B cell (primary cell): Measurements from ENCODE around the gene KRTAP9-4.

Experiments used
- EZH2 ChIP-seq: IDR thresholded peaks from 2 replicates; pipeline ENCODE4 v1.6.1; 2012; ENCODE audit warnings: borderline replicate concordance, low read depth, mild to moderate bottlenecking, moderate library complexity, low read length; ENCODE audit not compliant: insufficient read depth, poor library complexity, severe bottlenecking
- TF ChIP-seq, protein P1 (sequence below): fragments of 200-600 bp; IDR thresholded peaks from one replicate; pipeline ENCODE4 v1.8.0; 2022; ENCODE audit warnings: antibody characterized with exemption, mild to moderate bottlenecking

DNA sequence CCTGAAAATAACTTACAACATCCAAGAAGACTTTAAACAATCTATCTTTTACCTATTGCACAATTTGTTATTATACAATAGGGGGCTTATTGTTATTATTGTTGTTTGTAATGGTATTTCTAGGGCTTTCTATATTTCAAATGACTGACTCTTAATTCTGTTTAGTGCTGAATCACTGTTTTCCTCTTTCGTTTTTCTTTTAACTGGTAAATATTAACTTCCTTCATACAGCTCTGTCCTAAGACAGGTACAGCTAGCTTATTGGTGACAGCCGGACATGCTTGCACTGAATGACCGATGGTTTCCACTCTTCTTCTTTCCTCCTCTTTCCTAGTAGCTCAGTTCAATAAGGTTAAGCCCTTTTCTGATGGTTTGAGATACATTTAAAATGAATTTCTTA, 37.6 kb downstream of the KRTAP9-4 start:
- TF ChIP-seq, protein P1, sequence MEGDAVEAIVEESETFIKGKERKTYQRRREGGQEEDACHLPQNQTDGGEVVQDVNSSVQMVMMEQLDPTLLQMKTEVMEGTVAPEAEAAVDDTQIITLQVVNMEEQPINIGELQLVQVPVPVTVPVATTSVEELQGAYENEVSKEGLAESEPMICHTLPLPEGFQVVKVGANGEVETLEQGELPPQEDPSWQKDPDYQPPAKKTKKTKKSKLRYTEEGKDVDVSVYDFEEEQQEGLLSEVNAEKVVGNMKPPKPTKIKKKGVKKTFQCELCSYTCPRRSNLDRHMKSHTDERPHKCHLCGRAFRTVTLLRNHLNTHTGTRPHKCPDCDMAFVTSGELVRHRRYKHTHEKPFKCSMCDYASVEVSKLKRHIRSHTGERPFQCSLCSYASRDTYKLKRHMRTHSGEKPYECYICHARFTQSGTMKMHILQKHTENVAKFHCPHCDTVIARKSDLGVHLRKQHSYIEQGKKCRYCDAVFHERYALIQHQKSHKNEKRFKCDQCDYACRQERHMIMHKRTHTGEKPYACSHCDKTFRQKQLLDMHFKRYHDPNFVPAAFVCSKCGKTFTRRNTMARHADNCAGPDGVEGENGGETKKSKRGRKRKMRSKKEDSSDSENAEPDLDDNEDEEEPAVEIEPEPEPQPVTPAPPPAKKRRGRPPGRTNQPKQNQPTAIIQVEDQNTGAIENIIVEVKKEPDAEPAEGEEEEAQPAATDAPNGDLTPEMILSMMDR: no peak
- no peak for TF ChIP-seq EZH2
